PC-3 (cell line): ENCODE data around the gene RPP38. TPM values are rescaled to one million over a fixed set of nuclear protein-coding genes. Genes with fewer than 3 reads are reported as not detected.

ENCODE experiments used
- total RNA-seq: library from RNA; depleted of rRNA; stranded (reverse); fragments of >200 nt; gene quantifications from 2 replicates; pipeline ENCODE4 v1.2.3, GENCODE V29; 2014; rRNA removed

The RPP38 gene
- total RNA-seq, 1 experiment from 2014 or later: 8.5 TPM

Other genes with a start within 250 kb of the RPP38 start
- gene SUV39H2, start 218.5 kb upstream of the RPP38 start, total RNA-seq: 6.4 and 6.9 TPM in 2 replicates
- gene DCLRE1C, start 143.3 kb upstream of the RPP38 start, total RNA-seq: 3.7 and 9.8 TPM in 2 replicates
- gene MEIG1, start 138.0 kb upstream of the RPP38 start, total RNA-seq: 1.6 TPM in 1 of 2 replicates, not detected in the other
- not detected in 2 replicates for gene OLAH, start 53.4 kb upstream of the RPP38 start, total RNA-seq
- 3.3 and 5.4 TPM in 2 replicates for gene ACBD7, start 8.6 kb upstream of the RPP38 start, total RNA-seq
- 11.0 and 14.4 TPM in 2 replicates for gene NMT2, start 71.3 kb downstream of the RPP38 start, total RNA-seq